PC-3 (cell line): Measurements from ENCODE around the gene NRG3. TPM values are rescaled to one million over a fixed set of nuclear protein-coding genes. Genes with fewer than 3 reads are reported as not detected.

ENCODE experiments used
- ATAC-seq: fragments of 200-7000 bp; cut with Tn5 transposase; 2 replicates; pipeline ENCODE4 v1.9.1; 2020; ENCODE audit warnings: mild to moderate bottlenecking, moderate library complexity
- BruUV-seq: library from RNA; stranded (reverse); fragments of 400-500 nt; replicated peaks from 2 replicates; lab custom pipeline; 2021; lab: Mats Ljungman, UMichigan
- CTCF ChIA-PET: fragments of 300-600 bp; sonication (Branson Sonifier 250); formaldehyde crosslinking; loops from one replicate; lab custom pipeline; 2022; ENCODE audit warnings: antibody characterized with exemption; lab: Charles Lee
- POLR2A ChIA-PET: fragments of 300-600 bp; sonication (Branson Sonifier 250); formaldehyde crosslinking; loops from one replicate; lab custom pipeline; 2022; ENCODE audit warnings: antibody characterized with exemption; ENCODE audit not compliant: unreplicated experiment; lab: Charles Lee
- DNase-seq: peaks from one replicate; pipeline ENCODE4 v3.0.0-alpha.2; 2015
- H2AFZ ChIP-seq: fragments of 300-600 bp; sonication (generic); 2 replicates; pipeline ENCODE4 v1.6.0; 2016; ENCODE audit warnings: antibody characterized with exemption, low read length
- H3F3A ChIP-seq: fragments of 300-600 bp; sonication (generic); one replicate; pipeline ENCODE4 v1.6.0; 2017; ENCODE audit warnings: antibody characterized with exemption, low read length, control low read depth, mild to moderate bottlenecking; ENCODE audit not compliant: unreplicated experiment
- H3K27ac ChIP-seq: fragments of 300-600 bp; sonication (generic); 2 replicates; pipeline ENCODE4 v1.5.1; 2016; ENCODE audit warnings: mild to moderate bottlenecking, low read length
- H3K27me3 ChIP-seq: fragments of 300-600 bp; sonication (generic); 2 replicates; pipeline ENCODE4 v1.6.1; 2016; ENCODE audit warnings: low read length, mixed read lengths
- H3K36me3 ChIP-seq: fragments of 300-600 bp; sonication (generic); 2 replicates; pipeline ENCODE4 v1.6.1; 2016; ENCODE audit warnings: low read depth, mixed run types, low read length, mixed read lengths
- H3K4me1 ChIP-seq: fragments of 300-600 bp; sonication (generic); 2 replicates; pipeline ENCODE4 v1.5.1; 2016; ENCODE audit warnings: low read length; ENCODE audit not compliant: insufficient read depth
- H3K4me2 ChIP-seq: fragments of 300-600 bp; sonication (generic); 2 replicates; pipeline ENCODE4 v1.6.0; 2016; ENCODE audit warnings: low read length
- H3K4me3 ChIP-seq: fragments of 300-600 bp; sonication (generic); 2 replicates; pipeline ENCODE4 v1.5.1; 2016; ENCODE audit warnings: mild to moderate bottlenecking, low read length, mixed read lengths
- H3K79me2 ChIP-seq: fragments of 300-600 bp; sonication (generic); 2 replicates; pipeline ENCODE4 v1.6.1; 2017; ENCODE audit warnings: low read length, mixed read lengths
- H3K9ac ChIP-seq: fragments of 300-600 bp; sonication (generic); 2 replicates; pipeline ENCODE4 v1.6.0; 2016; ENCODE audit warnings: mild to moderate bottlenecking, low read length
- H3K9me2 ChIP-seq: fragments of 300-600 bp; sonication (generic); replicated peaks from 2 replicates; pipeline ENCODE4 v1.6.1; 2016; ENCODE audit warnings: mixed run types, low read length, mixed read lengths
- H3K9me3 ChIP-seq: fragments of 300-600 bp; sonication (generic); 2 replicates; pipeline ENCODE4 v1.6.1; 2016; ENCODE audit warnings: low read length, mixed read lengths
- H4K20me1 ChIP-seq: fragments of 300-600 bp; sonication (generic); 2 replicates; pipeline ENCODE4 v1.6.1; 2016; ENCODE audit warnings: low read length, mixed read lengths
- EZH2 ChIP-seq: fragments of 300-600 bp; sonication (generic); IDR thresholded peaks from one replicate; pipeline ENCODE4 v1.6.1; 2017; ENCODE audit warnings: antibody characterized with exemption, mild to moderate bottlenecking, low read length; ENCODE audit not compliant: unreplicated experiment
- EZH2phosphoT487 ChIP-seq: fragments of 300-600 bp; sonication (generic); IDR thresholded peaks from 2 replicates; pipeline ENCODE4 v1.6.1; 2018; ENCODE audit warnings: mild to moderate bottlenecking, antibody characterized with exemption, low read length, borderline replicate concordance
- intact Hi-C: fragments of 100-400 bp; cut with micrococcal nuclease; formaldehyde crosslinking; loops from 2 replicates; pipeline ENCODE4 v1.9.0; 2023
- total RNA-seq: library from RNA; depleted of rRNA; stranded (reverse); fragments of >200 nt; gene quantifications from 2 replicates; pipeline ENCODE4 v1.2.3, GENCODE V29; 2014
- TF ChIP-seq, protein P1 (sequence below): fragments of 300-600 bp; sonication (generic); conservative IDR thresholded peaks from 2 replicates; pipeline ENCODE4 v1.5.1; 2017; ENCODE audit warnings: antibody characterized with exemption, low read depth, mild to moderate bottlenecking, low read length

NRG3 gene
- total RNA-seq, 1 experiment from 2014 or later = not detected

DNA sequence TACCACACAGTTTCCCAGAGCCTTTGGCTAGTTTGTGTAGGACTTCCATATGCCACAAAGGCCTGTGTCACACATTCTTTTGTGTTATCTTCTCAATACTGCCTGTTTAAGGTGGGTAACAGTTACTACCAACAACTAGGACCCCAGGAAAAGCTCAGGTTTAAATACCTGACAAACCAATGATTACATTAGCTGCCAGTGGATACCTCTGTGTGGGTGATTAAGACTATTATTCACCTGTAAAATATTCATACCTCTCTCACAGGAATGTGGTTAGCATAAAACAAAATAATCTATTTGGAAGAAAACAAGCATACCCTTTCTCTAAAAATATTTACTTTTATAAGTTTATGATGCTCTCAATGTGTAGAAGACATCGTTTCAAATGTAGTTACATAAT, 1007.7 kb downstream of the NRG3 start:
- no peaks in the 10 kb centered on the region for H3K9me3 ChIP-seq
- CTCF ChIA-PET = no interaction called here

DNA sequence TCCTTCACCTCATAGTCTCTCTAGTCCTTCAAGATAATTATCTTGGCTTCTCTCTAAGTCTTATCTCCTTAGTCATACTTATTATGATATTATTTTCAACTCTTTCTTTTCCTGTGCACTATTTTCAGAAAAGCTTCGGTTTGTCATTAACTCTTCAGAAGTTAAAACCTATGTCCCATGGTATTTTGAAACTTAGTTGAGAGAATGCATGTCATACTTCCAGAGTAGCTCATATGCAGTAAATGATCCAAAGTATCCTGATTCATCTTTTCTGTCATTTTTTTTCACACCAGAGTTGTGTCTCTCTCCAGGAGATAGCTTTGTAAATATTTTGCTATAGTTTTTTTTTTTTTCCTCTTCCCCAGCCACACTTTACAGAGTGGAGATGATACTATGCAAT, 1008.6 kb downstream of the NRG3 start:
- Histone ChIP-seq H3K4me3 (no peak overlapping the region), H3K27ac (no peak overlapping the region), H3K4me2 (no peak overlapping the region), H3K9me2 (no peaks in the 10 kb centered on the region), H3K4me1 (no peaks in the 10 kb centered on the region), H4K20me1 (no peaks in the 10 kb centered on the region), H3K9ac (no peak overlapping the region), H3K9me3 (no peaks in the 10 kb centered on the region), H3K36me3 (no peaks in the 10 kb centered on the region), H3K27me3 (no peaks in the 10 kb centered on the region), H3F3A (no peaks in the 10 kb centered on the region), H2AFZ (no peak overlapping the region), H3K79me2 (no peaks in the 10 kb centered on the region)
- POLR2A ChIA-PET = no interaction called here
- no peak for DNase-seq
- TF ChIP-seq EZH2 = no peak
- TF ChIP-seq EZH2phosphoT487 = no peak
- TF ChIP-seq, protein P1, sequence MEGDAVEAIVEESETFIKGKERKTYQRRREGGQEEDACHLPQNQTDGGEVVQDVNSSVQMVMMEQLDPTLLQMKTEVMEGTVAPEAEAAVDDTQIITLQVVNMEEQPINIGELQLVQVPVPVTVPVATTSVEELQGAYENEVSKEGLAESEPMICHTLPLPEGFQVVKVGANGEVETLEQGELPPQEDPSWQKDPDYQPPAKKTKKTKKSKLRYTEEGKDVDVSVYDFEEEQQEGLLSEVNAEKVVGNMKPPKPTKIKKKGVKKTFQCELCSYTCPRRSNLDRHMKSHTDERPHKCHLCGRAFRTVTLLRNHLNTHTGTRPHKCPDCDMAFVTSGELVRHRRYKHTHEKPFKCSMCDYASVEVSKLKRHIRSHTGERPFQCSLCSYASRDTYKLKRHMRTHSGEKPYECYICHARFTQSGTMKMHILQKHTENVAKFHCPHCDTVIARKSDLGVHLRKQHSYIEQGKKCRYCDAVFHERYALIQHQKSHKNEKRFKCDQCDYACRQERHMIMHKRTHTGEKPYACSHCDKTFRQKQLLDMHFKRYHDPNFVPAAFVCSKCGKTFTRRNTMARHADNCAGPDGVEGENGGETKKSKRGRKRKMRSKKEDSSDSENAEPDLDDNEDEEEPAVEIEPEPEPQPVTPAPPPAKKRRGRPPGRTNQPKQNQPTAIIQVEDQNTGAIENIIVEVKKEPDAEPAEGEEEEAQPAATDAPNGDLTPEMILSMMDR = no peak
- CTCF ChIA-PET = no interaction called here
- no peak for ATAC-seq
- intact Hi-C loops = no loop called here
- BruUV-seq = no TSS peak

More for the DNA sequence above, 1007.7 kb downstream of the NRG3 start:
- Histone ChIP-seq H4K20me1 (no peaks in the 10 kb centered on the region), H3K79me2 (no peaks in the 10 kb centered on the region), H3K27ac (no peak overlapping the region), H3F3A (no peaks in the 10 kb centered on the region), H3K4me1 (no peaks in the 10 kb centered on the region), H3K4me2 (no peak overlapping the region), H3K4me3 (no peak overlapping the region), H2AFZ (no peak overlapping the region), H3K27me3 (no peaks in the 10 kb centered on the region), H3K9me2 (no peaks in the 10 kb centered on the region), H3K9ac (no peak overlapping the region), H3K36me3 (no peaks in the 10 kb centered on the region)
- no peak for DNase-seq
- ATAC-seq = no peak
- intact Hi-C loops = no loop called here
- no TSS peak for BruUV-seq
- TF ChIP-seq, protein P1 = no peak
- POLR2A ChIA-PET = no interaction called here

GRCh38 chr10:82887488-82887887, 1012.5 kb downstream of the NRG3 start:
- H2AFZ ChIP-seq = no peak overlapping the region
- CTCF ChIA-PET = no interaction called here
- POLR2A ChIA-PET = no interaction called here

More at GRCh38 chr10:82887488-82887887, 1012.5 kb downstream of the NRG3 start:
- no TSS peak for BruUV-seq
- Histone ChIP-seq H3K79me2 (no peaks in the 10 kb centered on the region), H4K20me1 (no peaks in the 10 kb centered on the region), H3K36me3 (no peaks in the 10 kb centered on the region), H3K4me3 (no peak overlapping the region), H3K9me3 (no peaks in the 10 kb centered on the region), H3K9ac (no peak overlapping the region), H3K4me1 (no peaks in the 10 kb centered on the region), H3F3A (no peaks in the 10 kb centered on the region), H3K4me2 (no peak overlapping the region), H3K27ac (no peak overlapping the region), H3K27me3 (no peaks in the 10 kb centered on the region), H3K9me2 (no peaks in the 10 kb centered on the region)
- no peak for DNase-seq
- intact Hi-C loops = no loop called here
- TF ChIP-seq EZH2 (no peak), EZH2phosphoT487 (no peak)
- TF ChIP-seq, protein P1 = no peak
- ATAC-seq = no peak
